Vagina (tissue), 2 donors: ENCODE measurements around the gene KDM3B.

Experiments used
- POLR2A ChIP-seq, 2 donors: fragments of 450-650 bp; IDR thresholded peaks; one replicate each; pipeline ENCODE4 v1.6.1; 2017; ENCODE audit warnings: antibody characterized with exemption in 2 of 2, mild to moderate bottlenecking in 2 of 2, moderate library complexity in 2 of 2
- POLR2AphosphoS5 ChIP-seq, 2 donors: sonication (generic); formaldehyde crosslinking; IDR thresholded peaks; one replicate each; pipeline ENCODE4 v1.9.0; 2017; ENCODE audit warnings: antibody characterized with exemption in 2 of 2, mild to moderate bottlenecking in 2 of 2, low read depth in 1 of 2; ENCODE audit not compliant: insufficient read depth in 1 of 2
- TF ChIP-seq, protein P1 (sequence below), 3 experiments: fragments of 450-650 bp in 2 of 3; fragments of 200-600 bp in 1 of 3; sonication (generic) in 1 of 3; IDR thresholded peaks; one replicate each; pipeline ENCODE4 v1.5.1; 2017 to 2019; ENCODE audit warnings: antibody characterized with exemption in 3 of 3, mild to moderate bottlenecking in 2 of 3, moderate library complexity in 2 of 3

DNA sequence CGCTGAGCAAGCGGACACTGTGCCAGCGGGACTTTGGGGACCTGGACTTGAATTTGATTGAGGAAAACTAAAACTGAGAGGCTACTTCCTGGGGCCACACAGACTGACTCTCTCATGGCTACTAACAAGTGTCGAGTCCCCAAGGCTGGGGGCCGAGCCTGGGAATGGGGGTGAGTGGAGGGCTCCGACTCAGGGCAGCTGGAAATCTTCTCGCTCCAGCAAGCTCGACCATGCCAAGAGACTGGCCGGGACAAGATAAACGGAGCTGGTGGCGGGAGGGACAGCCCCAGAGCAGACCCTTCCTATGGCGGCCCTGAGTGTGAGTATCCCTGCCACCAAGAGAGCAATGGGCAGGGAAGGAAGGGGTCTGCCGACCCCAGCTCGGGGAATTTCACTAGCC lies 5.6 kb upstream of the KDM3B start:
- TF ChIP-seq, protein P1, sequence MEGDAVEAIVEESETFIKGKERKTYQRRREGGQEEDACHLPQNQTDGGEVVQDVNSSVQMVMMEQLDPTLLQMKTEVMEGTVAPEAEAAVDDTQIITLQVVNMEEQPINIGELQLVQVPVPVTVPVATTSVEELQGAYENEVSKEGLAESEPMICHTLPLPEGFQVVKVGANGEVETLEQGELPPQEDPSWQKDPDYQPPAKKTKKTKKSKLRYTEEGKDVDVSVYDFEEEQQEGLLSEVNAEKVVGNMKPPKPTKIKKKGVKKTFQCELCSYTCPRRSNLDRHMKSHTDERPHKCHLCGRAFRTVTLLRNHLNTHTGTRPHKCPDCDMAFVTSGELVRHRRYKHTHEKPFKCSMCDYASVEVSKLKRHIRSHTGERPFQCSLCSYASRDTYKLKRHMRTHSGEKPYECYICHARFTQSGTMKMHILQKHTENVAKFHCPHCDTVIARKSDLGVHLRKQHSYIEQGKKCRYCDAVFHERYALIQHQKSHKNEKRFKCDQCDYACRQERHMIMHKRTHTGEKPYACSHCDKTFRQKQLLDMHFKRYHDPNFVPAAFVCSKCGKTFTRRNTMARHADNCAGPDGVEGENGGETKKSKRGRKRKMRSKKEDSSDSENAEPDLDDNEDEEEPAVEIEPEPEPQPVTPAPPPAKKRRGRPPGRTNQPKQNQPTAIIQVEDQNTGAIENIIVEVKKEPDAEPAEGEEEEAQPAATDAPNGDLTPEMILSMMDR (IDR thresholded peaks at IDR 0.05): no peak
- TF ChIP-seq POLR2A (IDR thresholded peaks at IDR 0.05): no peak
- no peak for TF ChIP-seq POLR2AphosphoS5 (IDR thresholded peaks at IDR 0.05; ENCODE audit: insufficient read depth in 1 of 2, low read depth in 1 of 2)
